Mucosa of rectum (tissue), 2 donors: ENCODE results near the gene IRF2BPL.

Experiments
- H3K27ac ChIP-seq, 2 donors: one replicate each; pipeline ENCODE4 v1.7.0; 2013; ENCODE audit warnings: inconsistent platforms in 2 of 2, low read depth in 2 of 2, low read length in 2 of 2
- H3K27me3 ChIP-seq, 2 donors: one replicate each; pipeline ENCODE4 v1.7.0; 2013; ENCODE audit warnings: low read length in 2 of 2; ENCODE audit not compliant: control insufficient read depth in 2 of 2, insufficient read depth in 2 of 2
- H3K36me3 ChIP-seq, 2 donors: one replicate each; pipeline ENCODE4 v1.7.0; 2013; ENCODE audit warnings: low read length in 2 of 2; ENCODE audit not compliant: control insufficient read depth in 2 of 2, insufficient read depth in 2 of 2
- H3K4me1 ChIP-seq, 2 donors: one replicate each; pipeline ENCODE4 v1.7.0; 2013; ENCODE audit warnings: low read length in 2 of 2, mild to moderate bottlenecking in 1 of 2; ENCODE audit not compliant: control insufficient read depth in 2 of 2, insufficient read depth in 2 of 2
- H3K4me3 ChIP-seq, 2 donors: one replicate each; pipeline ENCODE4 v1.7.0; 2013; ENCODE audit warnings: low read length in 2 of 2
- H3K9ac ChIP-seq, 2 donors: one replicate each; pipeline ENCODE4 v1.7.0; 2013; ENCODE audit warnings: low read length in 2 of 2, low read depth in 1 of 2, mild to moderate bottlenecking in 1 of 2
- H3K9me3 ChIP-seq, 2 donors: one replicate each; pipeline ENCODE4 v1.7.0; 2013; ENCODE audit warnings: low read length in 2 of 2; ENCODE audit not compliant: control insufficient read depth in 2 of 2
- donor health status: healthy.
- donor health status: Normal muscosa, but diverticular disease.

The IRF2BPL gene

DNA sequence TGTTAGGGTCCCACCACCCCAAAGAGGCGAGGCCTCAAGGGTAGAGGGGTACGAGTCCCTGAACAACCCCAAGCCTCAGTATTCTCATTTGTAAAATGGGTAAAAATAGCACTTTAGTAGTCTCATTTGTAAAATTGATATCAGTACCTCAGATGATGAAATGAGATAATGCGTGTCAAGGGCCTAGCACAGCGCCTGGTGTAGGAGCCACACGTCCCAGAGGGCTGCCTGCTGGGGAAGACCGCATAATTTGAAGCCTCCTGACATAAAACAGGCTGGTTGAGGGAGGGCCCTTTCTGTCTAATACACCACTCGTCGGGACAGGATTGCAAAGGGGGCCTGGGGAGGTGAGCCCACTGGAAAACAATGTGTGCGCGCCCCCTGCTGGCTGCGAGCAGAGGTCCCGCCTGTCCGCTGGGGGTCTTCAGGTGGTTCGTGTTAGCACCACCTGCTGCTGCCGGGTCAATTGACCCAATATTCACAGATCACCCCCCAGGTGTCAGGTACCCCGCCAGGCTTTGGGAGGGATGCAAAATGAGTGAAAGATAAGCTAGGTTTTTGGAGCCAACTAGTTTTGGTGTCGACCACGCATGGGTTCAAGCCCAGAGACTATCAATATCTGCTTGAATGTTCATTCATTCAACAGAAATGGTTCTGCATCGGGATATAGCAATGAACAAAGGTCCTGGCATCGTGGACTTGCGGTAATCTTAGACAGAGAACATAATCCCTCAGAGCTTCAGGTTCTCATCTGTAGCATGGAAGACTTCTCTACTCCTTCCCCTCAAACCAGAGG, 24.7 kb upstream of the IRF2BPL start:
- H3K9me3 ChIP-seq = no peaks in the 10 kb centered on the region
- peaks cover 5 to 13% of the 10 kb centered on the region in 2 donors for H3K4me1 ChIP-seq
- H3K9ac ChIP-seq = peak overlapping the region; percentile 0 to 9
- H3K27me3 ChIP-seq = no peaks in the 10 kb centered on the region
- peak overlapping the region; percentile 19 to 32 for H3K27ac ChIP-seq
- no peak overlapping the region for H3K4me3 ChIP-seq
- no peaks in the 10 kb centered on the region for H3K36me3 ChIP-seq

DNA sequence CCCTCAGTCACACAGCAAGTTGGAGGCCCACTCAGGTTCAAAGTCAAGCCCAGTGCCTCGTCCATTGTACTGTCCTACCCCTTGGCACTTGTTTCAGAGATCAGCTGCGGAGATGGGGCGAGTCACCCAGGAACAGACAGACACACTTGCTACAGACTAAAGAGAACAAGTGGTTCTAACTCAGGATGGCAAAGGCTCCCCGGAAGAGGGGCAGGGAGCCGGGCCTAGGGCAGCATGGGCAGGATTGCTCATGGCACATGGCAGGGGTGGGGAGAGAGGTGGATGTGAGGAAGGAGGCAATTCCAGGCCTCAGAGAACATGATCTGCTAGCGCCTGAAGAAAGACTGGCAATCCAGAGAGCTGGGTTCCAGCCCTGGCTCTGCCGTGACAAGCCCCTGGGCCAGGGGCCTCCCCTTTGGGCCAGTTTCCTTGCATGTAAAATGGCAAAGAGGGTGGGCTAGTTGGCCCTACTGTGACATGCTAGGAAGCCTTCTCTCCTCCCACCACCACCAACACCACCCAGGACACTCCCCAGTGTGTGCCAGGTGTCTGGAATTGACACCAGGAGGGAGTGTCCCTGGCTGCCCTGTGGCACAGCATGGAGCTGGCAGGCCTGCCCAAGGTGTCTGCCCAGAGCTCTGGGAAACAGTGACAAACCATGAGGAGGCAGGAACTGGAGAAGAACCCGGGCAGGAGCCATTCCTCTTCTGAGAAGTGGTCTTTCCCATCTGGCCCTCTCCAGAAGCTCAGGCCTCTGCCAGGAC, 24.0 kb upstream of the IRF2BPL start:
- Histone ChIP-seq H3K9ac (peak overlapping the region; percentile 0 to 9), H3K36me3 (no peaks in the 10 kb centered on the region), H3K4me3 (no peak overlapping the region), H3K27ac (peak overlapping the region; percentile 19 to 32), H3K9me3 (no peaks in the 10 kb centered on the region), H3K4me1 (peaks cover 5 to 13% of the 10 kb centered on the region in 2 donors), H3K27me3 (no peaks in the 10 kb centered on the region)

DNA sequence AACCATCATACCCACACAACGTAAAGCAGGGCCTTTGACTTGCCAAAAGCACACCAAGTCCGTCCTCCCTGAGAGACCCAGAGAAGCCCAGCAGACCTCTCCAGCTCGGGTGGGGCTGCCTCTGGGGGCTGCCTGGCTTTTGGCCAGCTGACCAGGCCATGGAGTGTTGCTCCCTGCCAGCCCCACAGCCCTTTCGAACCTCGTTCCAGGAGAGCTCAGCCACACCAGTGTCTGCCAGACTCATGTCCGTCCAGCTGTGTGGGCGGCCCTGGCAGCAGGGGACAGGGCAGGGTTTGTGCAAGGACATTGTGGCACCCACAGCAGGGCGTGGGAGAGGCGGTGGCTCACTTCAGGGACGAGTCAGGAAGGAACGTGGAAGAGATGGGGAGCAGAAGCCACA, 22.6 kb upstream of the IRF2BPL start:
- Histone ChIP-seq H3K27ac (peak overlapping the region; percentile 6 to 56), H3K4me3 (no peak overlapping the region), H3K4me1 (peaks cover 14 to 18% of the 10 kb centered on the region in 2 donors), H3K36me3 (no peaks in the 10 kb centered on the region), H3K9ac (no peak overlapping the region), H3K9me3 (no peaks in the 10 kb centered on the region), H3K27me3 (no peaks in the 10 kb centered on the region)

DNA sequence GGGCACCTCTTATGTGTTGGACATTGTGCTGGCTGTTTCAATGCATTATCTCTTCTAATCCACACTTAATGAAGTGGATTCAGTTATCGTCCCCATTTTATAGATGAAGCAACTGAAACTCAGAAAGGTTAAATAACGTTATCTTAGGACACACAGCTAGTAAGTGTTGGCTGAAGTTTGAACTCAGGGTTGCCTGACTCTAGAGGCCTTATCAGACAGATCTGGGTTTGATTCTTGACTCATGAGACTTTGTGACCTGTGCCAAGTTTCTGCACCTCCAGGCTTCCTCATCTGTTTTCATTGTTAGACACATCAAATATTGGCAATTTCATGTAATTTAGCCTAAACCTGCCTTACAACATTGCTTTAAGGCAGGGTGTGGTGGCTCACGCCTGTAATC, 18.2 kb upstream of the IRF2BPL start:
- H3K27ac ChIP-seq = no peak overlapping the region

DNA sequence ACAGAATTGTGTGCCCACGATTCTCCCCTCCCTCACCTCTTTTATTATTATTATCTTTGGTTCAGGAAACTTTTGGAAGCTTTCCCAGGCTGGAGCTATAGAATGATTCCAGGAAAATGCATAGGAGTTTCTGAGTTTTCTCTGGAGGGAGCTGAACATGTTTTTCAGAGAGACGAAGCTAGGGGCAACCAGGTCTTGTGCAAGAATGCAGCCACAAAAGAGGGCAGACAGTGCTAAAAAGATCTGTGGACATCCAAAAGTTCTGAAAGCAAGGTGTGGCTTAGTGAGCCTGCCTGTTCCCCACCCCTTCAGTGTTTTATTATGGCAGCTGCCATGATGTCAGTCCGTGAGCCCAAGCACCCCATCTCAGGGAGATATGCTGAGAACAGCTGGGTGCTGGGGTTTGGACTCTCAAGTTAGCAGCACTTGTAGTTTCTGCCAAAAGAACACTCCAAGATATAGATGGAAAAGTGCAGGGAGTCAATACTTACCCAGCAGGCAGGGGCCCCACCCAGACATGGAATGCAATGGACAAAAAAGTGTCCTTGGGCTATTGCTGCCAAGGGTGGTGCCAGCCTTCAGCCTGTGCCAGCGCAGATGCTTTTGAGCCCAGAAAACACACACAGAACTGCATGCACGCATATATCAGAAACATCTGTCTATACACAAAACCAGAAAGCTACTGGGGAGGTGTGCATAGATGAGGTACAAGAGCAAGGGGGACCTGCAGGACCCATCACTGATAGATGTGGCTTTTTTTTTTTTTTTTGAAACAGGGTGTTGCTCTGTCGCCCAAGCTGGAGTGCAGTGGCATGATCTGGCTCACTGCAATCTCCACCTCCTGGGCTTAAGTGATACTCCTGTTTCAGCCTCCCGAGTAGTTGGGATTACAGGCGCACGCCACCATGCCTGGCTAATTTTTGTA, 17.0 kb upstream of the IRF2BPL start:
- H3K9ac ChIP-seq = peak overlapping the region in 1 of 2 donors; percentile 44
- no peaks in the 10 kb centered on the region for H3K9me3 ChIP-seq
- no peaks in the 10 kb centered on the region for H3K27me3 ChIP-seq
- no peaks in the 10 kb centered on the region for H3K36me3 ChIP-seq
- peaks cover 58 to 59% of the 10 kb centered on the region in 2 donors for H3K4me1 ChIP-seq
- H3K27ac ChIP-seq = peak overlapping the region; percentile 88 to 95
- H3K4me3 ChIP-seq = no peak overlapping the region

More for the DNA sequence above, 18.2 kb upstream of the IRF2BPL start:
- H3K9ac ChIP-seq = no peak overlapping the region
- H3K4me1 ChIP-seq = peaks cover 46 to 53% of the 10 kb centered on the region in 2 donors
- H3K27me3 ChIP-seq = no peaks in the 10 kb centered on the region
- no peak overlapping the region for H3K4me3 ChIP-seq
- H3K36me3 ChIP-seq = no peaks in the 10 kb centered on the region
- H3K9me3 ChIP-seq = no peaks in the 10 kb centered on the region

DNA sequence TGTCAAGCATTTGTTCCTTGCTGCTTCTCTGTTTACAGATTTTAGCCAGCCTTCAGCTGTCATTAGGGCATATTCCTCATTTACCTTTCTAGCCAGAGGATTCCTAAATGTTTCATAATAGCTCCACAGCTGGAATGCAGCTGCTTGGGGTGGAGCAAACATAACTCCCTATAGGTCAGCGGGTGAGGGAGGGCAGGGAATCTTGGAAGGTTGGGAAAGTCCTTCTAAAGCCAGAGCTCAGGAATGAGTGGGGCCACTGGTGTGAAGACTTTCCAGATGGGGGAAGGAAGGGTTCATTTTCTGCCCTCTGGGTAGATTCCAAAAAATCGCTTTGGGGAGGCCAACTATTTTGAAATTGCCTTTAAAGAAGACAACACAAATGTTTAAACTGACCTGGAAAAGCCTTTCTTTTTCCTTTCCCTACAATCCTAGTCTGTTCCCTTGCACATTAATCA, 16.3 kb upstream of the IRF2BPL start:
- Histone ChIP-seq H3K4me3 (no peak overlapping the region), H3K4me1 (peaks cover 61 to 62% of the 10 kb centered on the region in 2 donors), H3K9ac (peak overlapping the region; percentile 11 to 21), H3K36me3 (no peaks in the 10 kb centered on the region), H3K9me3 (no peaks in the 10 kb centered on the region), H3K27ac (peak overlapping the region; percentile 88 to 95), H3K27me3 (no peaks in the 10 kb centered on the region)

DNA sequence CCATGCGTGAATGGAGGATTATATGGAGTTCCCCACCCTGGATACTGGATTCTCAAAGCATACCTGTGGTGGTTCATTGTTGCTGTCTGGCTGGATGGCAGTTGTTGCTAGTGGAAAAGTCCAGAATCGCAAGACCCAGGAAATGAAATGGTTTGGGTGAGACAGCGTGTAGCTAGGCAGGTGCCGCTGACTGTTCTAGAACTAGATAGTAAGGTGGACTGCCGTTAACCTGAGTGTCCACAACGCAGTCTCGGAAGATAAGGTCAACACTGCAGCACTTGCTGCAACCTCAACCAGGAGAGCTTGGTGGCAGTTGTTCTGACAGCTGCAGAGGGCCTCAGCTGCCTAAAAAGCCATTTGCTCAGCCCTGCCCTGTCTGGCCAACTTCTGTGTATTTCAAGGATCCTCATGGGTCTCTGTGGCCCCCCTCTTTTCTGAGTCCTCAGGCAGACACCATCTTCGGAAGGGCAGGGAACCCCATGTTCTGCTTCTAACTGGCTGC, 15.5 kb upstream of the IRF2BPL start:
- Histone ChIP-seq H3K36me3 (no peaks in the 10 kb centered on the region), H3K27me3 (no peaks in the 10 kb centered on the region), H3K4me3 (no peak overlapping the region), H3K9ac (peak overlapping the region in 1 of 2 donors; percentile 9), H3K4me1 (peaks cover 65 to 69% of the 10 kb centered on the region in 2 donors), H3K27ac (peak overlapping the region; percentile 88 to 95), H3K9me3 (no peaks in the 10 kb centered on the region)

DNA sequence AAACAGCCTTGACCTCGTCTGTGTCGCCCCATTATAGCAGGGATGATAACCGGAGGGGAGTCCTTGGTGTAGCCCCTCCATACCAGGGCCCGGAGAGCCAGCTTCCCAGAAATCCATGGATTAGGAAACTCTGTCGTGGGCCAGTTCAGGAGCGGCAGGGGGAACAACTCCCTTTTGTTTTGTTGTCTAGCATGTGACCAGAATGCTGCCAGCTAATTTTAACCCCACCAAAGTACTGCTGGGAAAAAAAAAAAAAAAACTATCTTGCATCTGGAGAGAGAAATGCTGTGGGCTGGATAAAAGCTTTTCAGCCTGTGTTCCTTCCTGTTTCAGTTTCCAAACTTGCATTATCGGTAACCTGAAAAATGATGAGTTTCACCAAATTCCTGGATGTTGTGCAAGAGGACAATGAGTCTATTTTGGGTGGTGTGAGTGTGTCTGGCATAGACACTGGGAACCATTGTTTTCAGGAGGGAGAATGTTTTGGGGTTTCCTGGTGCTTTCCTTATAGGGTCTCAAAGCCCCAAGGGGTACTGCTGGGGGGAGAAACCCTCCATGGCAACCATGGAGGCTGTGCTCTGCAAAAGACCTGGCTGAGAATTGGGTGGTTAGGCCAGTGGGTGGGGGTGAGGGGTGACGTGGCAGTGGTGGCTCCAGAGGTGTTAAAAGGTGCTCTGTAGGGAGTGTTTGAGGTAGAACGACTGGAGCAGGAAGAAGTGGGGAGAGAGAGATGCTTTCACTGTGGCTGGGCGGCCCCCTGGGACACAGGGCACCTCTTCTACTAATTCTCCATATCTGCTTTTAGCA, 14.9 kb upstream of the IRF2BPL start:
- peak overlapping the region in 1 of 2 donors; percentile 10 for H3K4me3 ChIP-seq
- peaks cover 65 to 73% of the 10 kb centered on the region in 2 donors for H3K4me1 ChIP-seq
- H3K9me3 ChIP-seq = no peaks in the 10 kb centered on the region
- H3K27ac ChIP-seq = peak overlapping the region; percentile 88 to 95
- no peaks in the 10 kb centered on the region for H3K27me3 ChIP-seq
- H3K9ac ChIP-seq = peak overlapping the region; percentile 32 to 63
- no peaks in the 10 kb centered on the region for H3K36me3 ChIP-seq
